Body of pancreas (tissue), 4 donors: ENCODE measurements around the gene SMAD4.

Source experiments
- CTCF ChIP-seq, 7 experiments: fragments of 450-650 bp in 4 of 7; fragments of 200-600 bp in 3 of 7; sonication (generic) in 3 of 7; IDR thresholded peaks; one replicate each; pipeline ENCODE4 v1.5.1; 2016 to 2019; ENCODE audit warnings: antibody characterized with exemption in 7 of 7
- POLR2A ChIP-seq, 3 donors: fragments of 450-650 bp; IDR thresholded peaks; one replicate each; pipeline ENCODE4 v1.6.1; 2016; ENCODE audit warnings: antibody characterized with exemption in 3 of 3, mild to moderate bottlenecking in 2 of 3

GRCh38 chr18:51091270-51091669 lies 61.3 kb downstream of the SMAD4 start:
- TF ChIP-seq POLR2A (IDR thresholded peaks at IDR 0.05) = no peak
- TF ChIP-seq CTCF (IDR thresholded peaks at IDR 0.05) = no peak
